GM12878 (cell line): ENCODE measurements around the gene ADAMTS4.

Experiments
- CBX5 ChIP-seq: sonication (generic); IDR thresholded peaks from 2 replicates; pipeline ENCODE4 v1.6.1; 2016; ENCODE audit warnings: low read depth, moderate library complexity, mild to moderate bottlenecking, inconsistent platforms
- CEBPB ChIP-seq, 2 experiments: fragments of 150-350 bp in 1 of 2; IDR thresholded peaks; 2 replicates each; pipeline ENCODE4 v1.6.1; 2012 to 2014; ENCODE audit warnings: low read depth in 2 of 2, low read length in 2 of 2, borderline replicate concordance in 1 of 2, inconsistent platforms in 1 of 2
- POLR2AphosphoS5 ChIP-seq: IDR thresholded peaks from 2 replicates; pipeline ENCODE4 v1.6.1; 2011; ENCODE audit warnings: mild to moderate bottlenecking, low read length, inconsistent platforms
- RAD21 ChIP-seq: IDR thresholded peaks from 2 replicates; pipeline ENCODE4 v1.6.1; 2011; ENCODE audit warnings: mild to moderate bottlenecking, low read depth, low read length, moderate library complexity; ENCODE audit not compliant: insufficient read depth
- RCOR1 ChIP-seq: conservative IDR thresholded peaks from 2 replicates; pipeline ENCODE4 v1.6.1; 2012; ENCODE audit warnings: low read depth, low read length, improper control_type of control experiment
- SIN3A ChIP-seq: IDR thresholded peaks from 2 replicates; pipeline ENCODE4 v1.6.1; 2012; ENCODE audit warnings: low read depth, low read length, improper control_type of control experiment
- TCF3 ChIP-seq: IDR thresholded peaks from 2 replicates; pipeline ENCODE4 v1.6.1; 2012; ENCODE audit warnings: low read depth, mild to moderate bottlenecking, low read length, borderline replicate concordance; ENCODE audit not compliant: insufficient read depth

- TF ChIP-seq CBX5 (no peak), RAD21 (no peak), RCOR1 (no peak), TCF3 (no peak), CEBPB (IDR thresholded peaks at IDR 0.05; ENCODE audit: borderline replicate concordance in 1 of 2, low read depth in 2 of 2, low read length in 2 of 2) (no peak), POLR2AphosphoS5 (no peak), SIN3A (no peak)
Observed at GRCh38 chr1:161190962-161191521, 7.8 kb downstream of the ADAMTS4 start.
